ENCODE measurements around the gene GTF2I. TPM values are rescaled to one million over a fixed set of nuclear protein-coding genes. Genes with fewer than 3 reads are reported as not detected.

The GTF2I gene
- total and polyA plus RNA-seq, 8 donors, result 220 to 441 (median 380) TPM

- peak in 2 of 4 donors; percentile 32 to 61 for DNase-seq
- ATAC-seq, result peak; percentile 54
- intact Hi-C loops (cut with DNase I), result no loop called here
These were observed 40.3 kb upstream of the GTF2I start for GRCh38 chr7:74617180-74617744.

DNA sequence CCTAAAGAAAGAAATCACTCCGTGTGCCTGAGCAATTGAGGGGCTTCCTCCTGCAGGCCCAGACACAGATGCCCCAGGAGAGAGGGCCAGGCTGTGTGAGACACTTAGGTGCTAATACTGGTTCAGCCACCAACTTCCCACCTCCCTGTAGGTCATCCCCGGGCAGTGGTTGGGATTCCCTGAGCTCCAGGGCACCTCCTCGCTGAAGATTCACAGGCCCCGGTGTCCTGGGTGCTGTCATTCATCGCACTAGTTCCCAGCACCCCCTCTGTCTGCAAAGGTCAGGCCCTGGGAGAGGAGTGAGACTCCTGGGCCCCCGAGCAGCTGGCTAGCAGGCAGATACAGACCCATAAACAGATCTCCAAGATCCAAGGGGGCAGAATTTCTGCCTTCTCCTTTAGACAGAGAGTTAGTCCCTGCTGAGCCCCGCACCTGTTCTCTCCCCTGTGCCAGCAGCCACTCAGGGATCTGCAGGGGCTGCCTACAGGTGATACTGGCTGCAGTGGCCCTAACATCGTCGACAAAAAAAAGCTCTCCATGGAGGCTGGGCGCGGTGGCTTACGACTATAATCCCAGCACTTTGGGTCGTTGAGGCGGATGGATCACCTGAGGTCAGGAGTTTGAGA, 38.2 kb upstream of the GTF2I start:
- Histone ChIP-seq H3K4me1 (peaks cover 0 to 15% of the 10 kb centered on the region in 2 donors), H3K4me3 (no peak overlapping the region), H3K27me3 (no peaks in the 10 kb centered on the region), H3K36me3 (no peaks in the 10 kb centered on the region), H3K27ac (no peak overlapping the region), H3K9me3 (no peaks in the 10 kb centered on the region)
- no peak for ATAC-seq
- TF ChIP-seq, protein P1, sequence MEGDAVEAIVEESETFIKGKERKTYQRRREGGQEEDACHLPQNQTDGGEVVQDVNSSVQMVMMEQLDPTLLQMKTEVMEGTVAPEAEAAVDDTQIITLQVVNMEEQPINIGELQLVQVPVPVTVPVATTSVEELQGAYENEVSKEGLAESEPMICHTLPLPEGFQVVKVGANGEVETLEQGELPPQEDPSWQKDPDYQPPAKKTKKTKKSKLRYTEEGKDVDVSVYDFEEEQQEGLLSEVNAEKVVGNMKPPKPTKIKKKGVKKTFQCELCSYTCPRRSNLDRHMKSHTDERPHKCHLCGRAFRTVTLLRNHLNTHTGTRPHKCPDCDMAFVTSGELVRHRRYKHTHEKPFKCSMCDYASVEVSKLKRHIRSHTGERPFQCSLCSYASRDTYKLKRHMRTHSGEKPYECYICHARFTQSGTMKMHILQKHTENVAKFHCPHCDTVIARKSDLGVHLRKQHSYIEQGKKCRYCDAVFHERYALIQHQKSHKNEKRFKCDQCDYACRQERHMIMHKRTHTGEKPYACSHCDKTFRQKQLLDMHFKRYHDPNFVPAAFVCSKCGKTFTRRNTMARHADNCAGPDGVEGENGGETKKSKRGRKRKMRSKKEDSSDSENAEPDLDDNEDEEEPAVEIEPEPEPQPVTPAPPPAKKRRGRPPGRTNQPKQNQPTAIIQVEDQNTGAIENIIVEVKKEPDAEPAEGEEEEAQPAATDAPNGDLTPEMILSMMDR (IDR thresholded peaks at IDR 0.05), result no peak
- intact Hi-C loops (cut with DNase I), result no loop called here
- no peak for DNase-seq

More at GRCh38 chr7:74617180-74617744, 40.3 kb upstream of the GTF2I start:
- no peaks in the 10 kb centered on the region for H3K9me3 ChIP-seq
- no peaks in the 10 kb centered on the region for H3K36me3 ChIP-seq
- no peak overlapping the region for H3K27ac ChIP-seq
- no peak overlapping the region for H3K4me3 ChIP-seq
- H3K27me3 ChIP-seq, result no peaks in the 10 kb centered on the region
- H3K4me1 ChIP-seq, result peaks cover 0 to 17% of the 10 kb centered on the region in 2 donors
- TF ChIP-seq, protein P1 (IDR thresholded peaks at IDR 0.05), result no peak

DNA sequence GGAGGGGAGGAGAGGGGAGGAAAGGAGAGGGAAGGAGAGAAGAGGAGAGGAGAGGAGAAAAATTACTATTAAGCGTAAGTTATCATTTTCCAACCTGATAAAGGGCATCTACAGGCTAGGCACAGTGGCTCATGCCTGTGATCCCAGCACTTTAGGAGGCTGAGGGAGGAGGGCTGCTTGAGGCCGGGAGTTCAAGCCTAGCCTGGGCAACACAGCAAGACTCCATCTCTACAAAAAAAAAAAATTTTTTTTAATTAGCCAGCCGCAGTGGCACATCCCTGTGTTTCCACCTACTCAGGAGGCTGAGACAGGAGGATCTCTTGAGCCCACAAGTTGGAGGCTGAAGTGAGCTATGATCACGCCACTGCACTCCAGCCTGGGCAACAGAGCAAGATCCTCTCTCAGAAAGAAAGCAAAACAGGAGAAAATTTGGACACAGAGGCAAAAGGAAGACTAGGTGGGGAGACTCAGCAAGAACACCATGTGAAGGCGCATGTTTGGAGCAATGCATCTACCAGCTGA, 35.2 kb upstream of the GTF2I start:
- H3K9me3 ChIP-seq, result no peaks in the 10 kb centered on the region
- peaks cover 3 to 17% of the 10 kb centered on the region in 2 donors for H3K4me1 ChIP-seq
- no peak overlapping the region for H3K4me3 ChIP-seq
- no peaks in the 10 kb centered on the region for H3K36me3 ChIP-seq
- H3K27me3 ChIP-seq, result no peaks in the 10 kb centered on the region
- intact Hi-C loops (cut with DNase I), result no loop called here
- TF ChIP-seq, protein P1 (IDR thresholded peaks at IDR 0.05), result no peak
- no peak for ATAC-seq
- DNase-seq, result no peak
- no peak overlapping the region for H3K27ac ChIP-seq

GRCh38 chr7:74623135-74623534, 34.4 kb upstream of the GTF2I start:
- H3K27ac ChIP-seq, result no peak overlapping the region
- H3K27me3 ChIP-seq, result no peaks in the 10 kb centered on the region
- no peak overlapping the region for H3K4me3 ChIP-seq
- intact Hi-C loops (cut with DNase I), result no loop called here
- no peak for DNase-seq
- no peaks in the 10 kb centered on the region for H3K9me3 ChIP-seq
- H3K4me1 ChIP-seq, result peaks cover 3 to 11% of the 10 kb centered on the region in 2 donors
- ATAC-seq, result no peak
- TF ChIP-seq, protein P1 (IDR thresholded peaks at IDR 0.05), result no peak
- no peaks in the 10 kb centered on the region for H3K36me3 ChIP-seq

- no peaks in the 10 kb centered on the region for H3K9me3 ChIP-seq
- no peak overlapping the region for H3K27ac ChIP-seq
- ATAC-seq (peak; percentile 45), DNase-seq (peak in 2 of 4 donors; percentile 43 to 64)
- H3K27me3 ChIP-seq, result no peaks in the 10 kb centered on the region
- intact Hi-C loops (cut with DNase I), result no loop called here
- peaks cover 3 to 14% of the 10 kb centered on the region in 2 donors for H3K4me1 ChIP-seq
- no peaks in the 10 kb centered on the region for H3K36me3 ChIP-seq
- TF ChIP-seq, protein P1 (IDR thresholded peaks at IDR 0.05), result no peak
- H3K4me3 ChIP-seq, result no peak overlapping the region
These were observed 32.1 kb upstream of the GTF2I start for GRCh38 chr7:74625446-74625845.
